Neuron (in vitro differentiated cells): ENCODE measurements around the gene FUS.

Source experiments
- H2AFZ ChIP-seq: one replicate; pipeline ENCODE4 v1.6.1; 2013; ENCODE audit warnings: low read depth, mild to moderate bottlenecking, inconsistent platforms, low read length, moderate library complexity
- H3K27me3 ChIP-seq: one replicate; pipeline ENCODE4 v1.6.1; 2013; ENCODE audit warnings: low read length; ENCODE audit not compliant: insufficient read depth
- H3K36me3 ChIP-seq: one replicate; pipeline ENCODE4 v1.6.1; 2013; ENCODE audit warnings: low read length; ENCODE audit not compliant: insufficient read depth
- H3K4me1 ChIP-seq: one replicate; pipeline ENCODE4 v1.6.1; 2013; ENCODE audit warnings: low read length; ENCODE audit not compliant: insufficient read depth
- H3K4me3 ChIP-seq: 2 replicates; pipeline ENCODE4 v1.5.1; 2013; ENCODE audit warnings: mild to moderate bottlenecking, low read length, moderate library complexity
- H3K9me3 ChIP-seq: one replicate; pipeline ENCODE4 v1.6.1; 2013; ENCODE audit warnings: low read length

Gene FUS

DNA sequence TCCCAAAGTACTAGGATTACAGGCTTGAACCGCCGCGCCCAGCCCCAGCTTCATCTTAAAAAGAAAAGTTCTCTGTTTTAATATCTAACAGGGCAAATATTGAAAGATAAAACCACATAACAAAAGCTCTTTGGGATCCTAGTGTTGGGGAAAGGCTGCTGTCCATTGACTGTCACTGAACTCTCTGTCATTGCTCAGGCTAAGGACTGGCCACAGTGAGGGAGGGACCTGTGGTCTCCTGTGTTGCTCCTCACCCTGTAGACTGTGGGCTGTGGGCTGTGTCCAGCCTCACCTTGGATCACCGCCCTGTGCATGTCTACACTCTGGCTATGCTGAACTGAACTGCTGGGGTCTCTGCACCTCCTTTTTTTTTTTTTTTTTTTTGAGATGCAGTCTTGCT is 48.3 kb downstream of the FUS start:
- no peaks in the 10 kb centered on the region for H3K9me3 ChIP-seq
- H2AFZ ChIP-seq, result no peak overlapping the region
- no peaks in the 10 kb centered on the region for H3K36me3 ChIP-seq
- no peaks in the 10 kb centered on the region for H3K4me1 ChIP-seq
- H3K4me3 ChIP-seq, result no peak overlapping the region
- peaks cover 3% of the 10 kb centered on the region for H3K27me3 ChIP-seq

GRCh38 chr16:31229501-31229900 is 49.6 kb downstream of the FUS start:
- H3K9me3 ChIP-seq, result peaks cover 1% of the 10 kb centered on the region
- no peaks in the 10 kb centered on the region for H3K4me1 ChIP-seq
- H2AFZ ChIP-seq, result no peak overlapping the region
- no peak overlapping the region for H3K4me3 ChIP-seq
- H3K27me3 ChIP-seq, result peaks cover 3% of the 10 kb centered on the region
- no peaks in the 10 kb centered on the region for H3K36me3 ChIP-seq

GRCh38 chr16:31238041-31238440 is 58.1 kb downstream of the FUS start:
- no peaks in the 10 kb centered on the region for H3K36me3 ChIP-seq
- H2AFZ ChIP-seq, result no peak overlapping the region
- no peaks in the 10 kb centered on the region for H3K4me1 ChIP-seq
- H3K27me3 ChIP-seq, result no peaks in the 10 kb centered on the region
- peaks cover 1% of the 10 kb centered on the region for H3K9me3 ChIP-seq
- H3K4me3 ChIP-seq, result no peak overlapping the region
